HG02938 (cell line): ENCODE data around the gene TMEM151B.
"Not testable (repeated sequence)": the region's sequence is repeated elsewhere in the genome, so short reads cannot be mapped to it uniquely, and the experiment has no call there.

Experiments used
- ATAC-seq: cut with Tn5 transposase; IDR thresholded peaks from one replicate; pipeline ENCODE4 v1.9.1; 2021; ENCODE audit warnings: mild to moderate bottlenecking, moderate library complexity; ENCODE audit not compliant: unreplicated experiment

The TMEM151B gene

GRCh38 chr6:44269921-44270525, at the start of gene TMEM151B:
TMEM151B (plus strand) TSS chr6:44270450; CDS start chr6:44270743, 293 bp downstream.
- no peak for ATAC-seq

DNA sequence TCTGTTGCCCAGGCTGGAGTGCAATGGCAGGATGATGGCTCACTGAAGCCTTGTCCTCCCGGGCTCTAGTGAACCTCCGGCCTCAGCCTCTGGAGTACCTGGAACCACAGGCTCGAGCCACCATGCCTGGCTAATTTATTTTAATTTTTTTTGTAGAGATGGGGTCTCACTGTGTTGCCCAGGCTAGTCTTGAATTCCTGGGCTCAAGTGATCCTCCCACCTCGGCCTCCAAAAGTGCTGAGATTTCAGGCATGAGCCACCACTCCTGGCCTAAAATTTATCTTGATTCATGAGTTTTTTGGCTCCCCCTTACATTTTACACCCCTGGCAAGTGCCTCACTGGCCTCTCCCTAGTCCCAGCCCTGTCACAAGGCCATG, 49.3 kb upstream of the TMEM151B start:
- no peak for ATAC-seq

- ATAC-seq = no peak
Observed at GRCh38 chr6:44221291-44221960, 48.8 kb upstream of the TMEM151B start.

DNA sequence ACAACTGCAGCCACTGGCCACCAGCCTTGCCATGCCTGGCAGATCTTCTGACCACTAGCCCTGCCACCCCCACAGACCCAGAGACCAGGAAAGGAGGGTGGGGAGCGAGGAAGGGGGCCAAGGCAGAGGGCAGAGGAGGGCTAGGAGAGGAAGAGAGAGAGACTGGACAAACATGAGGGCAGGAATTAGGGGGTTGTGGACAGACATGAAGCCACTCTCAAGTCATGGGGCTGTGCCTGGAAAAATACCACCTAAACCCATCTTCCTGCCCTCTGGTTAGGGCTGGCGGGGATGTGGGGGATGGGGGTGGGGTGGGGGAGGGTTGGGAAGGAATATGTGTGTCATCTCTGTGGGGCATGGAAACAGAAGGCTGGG, 48.3 kb upstream of the TMEM151B start:
- no peak for ATAC-seq

DNA sequence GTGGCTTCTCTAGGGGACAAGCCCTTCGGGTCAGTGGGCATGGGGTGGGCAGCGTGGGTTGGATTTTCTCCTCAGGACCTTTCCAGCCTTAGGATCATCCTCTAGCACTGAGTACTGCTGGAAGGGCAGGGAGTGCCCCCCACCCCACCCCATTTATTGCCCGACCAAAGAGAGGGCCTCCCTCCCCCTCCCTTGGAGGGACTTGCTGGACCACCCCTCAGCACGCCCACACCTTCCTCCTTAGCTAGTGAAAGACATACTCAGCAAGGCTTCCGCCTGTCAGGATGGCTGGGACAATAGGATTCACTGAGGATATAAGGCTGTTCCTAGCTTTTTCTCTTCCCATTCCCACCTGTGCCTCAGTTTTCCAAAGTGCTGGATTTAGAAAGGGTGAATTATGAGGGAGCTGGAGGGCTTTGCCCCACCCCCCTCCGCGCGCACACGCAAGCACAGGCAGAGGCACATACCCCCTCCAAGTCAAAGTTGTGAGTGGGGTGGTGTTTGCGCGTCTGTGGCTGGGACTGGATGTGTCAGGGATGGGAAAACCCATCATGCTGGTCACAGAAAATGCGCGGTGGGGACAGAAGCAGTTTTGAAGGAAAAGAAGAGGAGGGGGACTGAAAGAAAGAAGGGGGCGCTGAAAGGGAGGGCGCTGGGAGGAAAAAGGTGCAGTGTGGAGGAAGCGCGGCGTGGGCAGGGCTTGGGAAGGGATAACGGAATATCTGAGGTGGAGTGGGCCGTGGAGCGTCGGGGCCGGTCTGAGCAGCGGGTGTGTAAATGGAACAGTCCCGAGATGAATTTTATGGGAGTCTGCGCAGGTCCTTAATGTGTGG, 47.5 kb upstream of the TMEM151B start:
- ATAC-seq = peak; percentile 3

DNA sequence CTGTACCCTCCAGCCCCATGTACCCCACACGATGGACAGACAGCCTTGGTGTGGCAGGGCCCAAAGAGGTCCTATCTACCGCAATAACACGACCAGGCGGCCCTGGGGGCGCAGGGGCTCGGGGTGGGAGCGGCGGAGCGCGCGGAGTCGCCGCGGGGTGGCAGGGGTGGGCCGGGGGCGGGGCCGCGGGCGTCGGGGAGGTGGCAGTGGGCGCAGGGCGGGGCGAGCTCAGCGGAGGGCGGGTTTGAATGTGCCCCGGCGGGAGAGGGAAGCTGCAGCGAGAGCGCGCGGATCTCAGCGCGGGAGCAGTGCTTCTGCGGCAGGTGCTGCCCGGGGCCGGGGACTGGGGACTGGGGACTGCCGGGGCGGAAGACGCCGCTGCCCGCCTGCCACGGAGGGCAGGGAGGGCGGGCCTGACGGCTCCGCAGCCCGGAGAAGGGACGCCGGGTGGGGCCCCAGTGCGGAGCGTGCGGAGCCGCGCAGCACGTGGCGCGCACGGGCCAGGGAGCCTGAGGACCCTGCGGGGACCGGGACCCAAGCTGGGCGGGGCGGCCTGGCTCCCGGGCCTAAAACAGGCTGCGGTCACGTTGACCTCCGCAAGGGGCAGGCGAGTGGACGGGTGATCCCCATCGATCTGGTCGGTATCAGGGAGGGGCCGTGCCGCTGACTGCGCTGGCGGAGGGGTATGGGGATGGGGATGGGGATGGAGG, 46.8 kb upstream of the TMEM151B start, which contains the start of gene SLC29A1:
SLC29A1 (plus strand) TSS at position 277 of the 710 bp plus-strand sequence. CDS start 3,719 bp downstream, outside the sequence.
- ATAC-seq = peak; percentile 32

- peak; percentile 10 for ATAC-seq
Observed at GRCh38 chr6:44224029-44224964, 46.0 kb upstream of the TMEM151B start.

- ATAC-seq = no peak
Observed at GRCh38 chr6:44224965-44225305, 45.3 kb upstream of the TMEM151B start.

DNA sequence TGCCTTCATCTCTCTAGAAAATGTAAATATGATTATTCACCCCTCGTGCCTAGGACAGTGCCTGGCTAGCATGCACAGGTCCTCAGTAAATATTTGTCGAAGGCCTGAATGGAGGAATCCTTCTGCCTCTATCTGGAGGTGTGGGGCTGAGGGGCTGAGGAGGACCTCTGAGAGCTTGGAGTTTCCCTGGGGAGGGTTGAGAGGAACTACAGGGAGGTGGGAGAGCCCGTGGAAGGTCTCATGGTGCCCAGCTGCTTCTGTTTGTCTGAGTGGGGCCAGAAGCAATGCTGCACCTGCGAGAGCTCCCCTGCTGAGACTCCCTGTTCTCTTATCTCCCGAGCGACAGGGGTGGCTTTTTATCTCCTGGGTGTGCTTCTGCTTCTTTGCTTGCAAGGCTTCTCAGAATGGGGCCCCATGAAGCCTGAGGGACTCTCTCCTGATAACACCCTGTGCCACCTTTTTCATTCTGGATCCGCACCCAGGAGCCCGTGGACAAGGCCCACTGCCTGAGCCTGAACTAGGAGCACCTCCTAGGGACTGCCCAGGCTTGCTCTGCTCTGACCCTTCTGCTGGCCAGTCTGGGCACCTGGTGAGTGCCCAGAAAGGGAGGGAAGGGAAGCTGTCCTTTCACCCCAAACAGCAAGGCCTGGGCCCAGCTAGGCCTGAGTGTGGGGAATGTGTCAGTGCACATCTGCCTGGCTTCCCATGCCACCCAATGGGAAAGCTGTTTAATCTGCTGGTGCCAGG, 44.5 kb upstream of the TMEM151B start:
- no peak for ATAC-seq

DNA sequence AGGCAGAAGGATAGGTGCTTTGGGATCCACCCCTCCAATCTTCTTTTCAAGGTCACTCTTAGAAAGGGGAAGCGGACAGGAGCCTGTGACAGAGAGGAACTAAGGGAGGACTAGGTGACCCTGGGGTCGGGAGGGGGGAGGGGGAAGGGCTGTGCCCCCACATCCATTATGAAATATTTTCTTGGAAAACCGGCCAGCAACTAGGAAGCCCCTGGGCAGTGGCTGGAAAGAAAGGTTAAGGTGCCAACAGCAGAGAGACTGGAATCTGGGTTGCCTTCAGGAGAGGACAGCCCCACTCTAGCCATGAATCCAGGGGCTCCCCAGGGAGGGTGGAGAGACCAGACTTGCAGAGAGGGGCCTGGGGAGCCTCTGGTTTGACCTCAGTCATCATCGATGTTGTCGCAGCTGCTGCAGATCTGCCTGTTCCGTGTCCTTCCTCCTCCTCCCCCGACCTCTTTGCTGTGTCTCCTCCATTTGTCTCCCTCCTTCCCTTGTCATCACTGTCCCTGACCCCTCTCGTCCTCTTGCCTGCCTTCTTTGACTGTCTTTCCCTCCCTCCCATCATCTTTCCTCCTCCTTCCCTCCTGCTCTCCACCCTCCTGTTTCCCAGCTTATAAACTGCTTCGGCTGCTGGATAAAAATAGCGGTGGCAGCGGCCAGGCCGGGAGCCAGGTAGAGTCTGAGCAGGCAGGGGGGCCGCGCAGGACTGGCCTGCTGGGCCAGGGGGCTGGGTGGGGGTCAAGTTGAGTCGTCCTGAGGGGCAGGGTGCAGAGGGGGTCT, 43.7 kb upstream of the TMEM151B start:
- no peak for ATAC-seq

DNA sequence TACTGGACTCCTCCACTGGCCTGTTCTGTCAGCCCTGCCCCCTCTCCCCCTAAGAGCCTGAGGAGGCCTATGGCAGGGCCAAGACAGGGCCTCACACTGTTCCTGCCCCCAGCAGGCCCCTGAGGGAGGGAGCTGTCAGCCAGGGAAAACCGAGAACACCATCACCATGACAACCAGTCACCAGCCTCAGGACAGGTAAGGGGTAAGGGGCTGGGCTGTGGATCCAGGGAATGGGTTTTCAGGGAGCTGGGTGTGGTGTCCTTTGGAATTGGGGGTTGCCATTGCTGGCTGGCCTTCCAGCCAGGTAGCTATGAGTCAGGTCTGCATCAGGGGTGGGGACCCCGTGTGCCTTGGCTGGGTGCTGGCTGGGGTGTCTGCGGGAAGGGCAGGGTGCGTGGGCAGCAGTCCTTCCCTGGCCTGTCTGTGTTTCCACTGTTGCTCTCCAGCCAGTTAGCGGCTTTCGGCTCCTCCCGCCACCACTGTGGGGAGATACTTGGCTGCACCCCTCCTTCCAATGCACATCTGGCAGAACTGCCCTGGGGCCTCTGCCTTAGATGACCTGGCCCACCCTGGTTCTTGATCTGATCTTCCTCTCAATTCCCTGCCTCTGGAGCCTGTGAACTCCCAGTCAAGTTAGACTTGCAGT, 43.0 kb upstream of the TMEM151B start:
- no peak for ATAC-seq

DNA sequence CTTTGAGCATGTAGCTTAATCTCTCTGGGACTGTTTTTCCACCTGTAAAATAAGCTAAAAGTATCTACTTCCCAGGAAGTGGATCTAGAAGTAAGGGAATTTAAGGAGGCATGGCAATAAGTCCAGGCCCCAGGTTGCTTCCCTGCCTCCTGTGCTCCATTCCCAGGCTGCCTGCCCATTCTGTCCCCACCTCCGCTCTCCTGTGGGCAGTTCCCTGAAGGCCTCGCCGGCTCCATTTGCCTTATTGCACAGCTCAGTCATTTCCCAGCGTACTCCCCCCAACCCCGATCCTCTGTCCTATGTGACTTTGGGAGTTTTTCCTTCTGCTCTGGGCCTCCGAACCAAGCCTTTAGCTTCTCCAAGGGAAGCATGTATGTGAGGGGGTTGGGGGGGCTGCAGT, 42.2 kb upstream of the TMEM151B start:
- ATAC-seq = no peak

GRCh38 chr6:44228433-44228832, 41.8 kb upstream of the TMEM151B start:
- no peak for ATAC-seq

DNA sequence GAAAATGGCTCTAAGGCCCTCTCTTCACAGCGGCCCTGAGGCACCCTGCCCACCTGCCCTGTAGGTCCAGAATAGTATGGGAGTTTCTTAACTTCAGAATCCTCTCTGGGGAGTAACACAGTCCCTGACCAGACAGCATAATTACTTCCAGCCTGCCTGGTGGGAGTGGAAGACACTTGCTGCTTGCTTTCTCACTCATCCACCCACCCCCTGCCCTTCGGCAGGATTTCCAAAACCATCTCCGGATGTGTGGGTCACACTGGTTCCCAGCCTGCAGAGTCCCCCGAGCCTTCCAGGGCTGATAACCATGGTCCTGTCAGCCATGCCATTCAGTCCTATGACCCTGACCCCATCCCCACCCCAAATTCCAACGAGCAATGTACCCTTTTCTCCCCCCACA, 41.4 kb upstream of the TMEM151B start:
- no peak for ATAC-seq

DNA sequence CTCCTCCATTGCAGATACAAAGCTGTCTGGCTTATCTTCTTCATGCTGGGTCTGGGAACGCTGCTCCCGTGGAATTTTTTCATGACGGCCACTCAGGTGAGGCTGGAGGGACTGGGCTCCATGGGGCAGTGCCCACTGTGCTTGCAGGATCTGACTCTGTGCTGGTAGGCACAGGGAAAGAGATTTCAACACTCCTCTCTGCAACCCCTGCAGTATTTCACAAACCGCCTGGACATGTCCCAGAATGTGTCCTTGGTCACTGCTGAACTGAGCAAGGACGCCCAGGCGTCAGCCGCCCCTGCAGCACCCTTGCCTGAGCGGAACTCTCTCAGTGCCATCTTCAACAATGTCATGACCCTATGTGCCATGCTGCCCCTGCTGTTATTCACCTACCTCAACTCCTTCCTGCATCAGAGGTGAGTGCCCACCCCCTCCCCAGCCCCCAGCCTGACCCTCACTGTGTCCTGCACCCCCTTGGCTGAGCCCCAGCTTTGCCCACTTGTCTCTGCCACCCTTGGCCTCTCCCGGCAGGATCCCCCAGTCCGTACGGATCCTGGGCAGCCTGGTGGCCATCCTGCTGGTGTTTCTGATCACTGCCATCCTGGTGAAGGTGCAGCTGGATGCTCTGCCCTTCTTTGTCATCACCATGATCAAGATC, 40.7 kb upstream of the TMEM151B start:
- no peak for ATAC-seq

- ATAC-seq = no peak
Observed at GRCh38 chr6:44230034-44230675, 40.1 kb upstream of the TMEM151B start.

- not testable (repeated sequence) for ATAC-seq
Observed at GRCh38 chr6:44231426-44231825, 38.8 kb upstream of the TMEM151B start.
